CD14-positive monocyte (primary cell): ENCODE data around the gene SLC9A7. TPM values are rescaled to one million over a fixed set of nuclear protein-coding genes. Genes with fewer than 3 reads are reported as not detected.

ENCODE experiments used
- DNase-seq, 3 donors: peaks; one replicate each; pipeline ENCODE4 v3.0.0-alpha.2; 2011 to 2022
- H2AFZ ChIP-seq: 2 replicates; pipeline ENCODE4 v1.6.0; 2012; ENCODE audit warnings: mild to moderate bottlenecking, low read depth, low read length, inconsistent platforms; ENCODE audit not compliant: insufficient read depth, poor library complexity, severe bottlenecking
- H3K27ac ChIP-seq, 2 donors: 1 replicate in 1 of 2; 2 replicates in 1 of 2; pipeline ENCODE4 v1.5.1; 2012 to 2013; ENCODE audit warnings: low read length in 2 of 2, control low read depth in 1 of 2, inconsistent platforms in 1 of 2, low read depth in 1 of 2, mild to moderate bottlenecking in 1 of 2
- H3K27me3 ChIP-seq, 2 donors: one replicate each; pipeline versions ENCODE4 v1.6.0 to v1.6.1; 2011 to 2013; ENCODE audit warnings: low read length in 2 of 2; ENCODE audit not compliant: control insufficient read depth in 2 of 2, insufficient read depth in 2 of 2
- H3K36me3 ChIP-seq, 2 donors: replicated peaks in 1 of 2; 1 replicate in 1 of 2; 2 replicates in 1 of 2; pipeline versions ENCODE4 v1.5.1 to v1.6.1; 2012 to 2013; ENCODE audit warnings: low read length in 2 of 2, control low read depth in 1 of 2, inconsistent platforms in 1 of 2, mild to moderate bottlenecking in 1 of 2; ENCODE audit not compliant: insufficient read depth in 2 of 2, control insufficient read depth in 1 of 2
- H3K4me1 ChIP-seq, 2 donors: 1 replicate in 1 of 2; 2 replicates in 1 of 2; pipeline versions ENCODE4 v1.5.1 to v1.6.1; 2012 to 2013; ENCODE audit warnings: low read length in 2 of 2, control low read depth in 1 of 2, inconsistent platforms in 1 of 2, mild to moderate bottlenecking in 1 of 2, moderate library complexity in 1 of 2; ENCODE audit not compliant: insufficient read depth in 2 of 2, control insufficient read depth in 1 of 2
- H3K4me2 ChIP-seq: replicated peaks from 2 replicates; pipeline ENCODE3; 2012; ENCODE audit warnings: low read length, moderate library complexity, mild to moderate bottlenecking; ENCODE audit not compliant: poor library complexity, severe bottlenecking; ENCODE audit errors: extremely low read depth
- H3K4me3 ChIP-seq, 3 experiments: fragments of 200-600 bp in 1 of 3; sonication (generic) in 1 of 3; replicated peaks in 1 of 3; 1 replicate in 2 of 3; 2 replicates in 1 of 3; pipeline ENCODE4 v1.5.1; 2011 to 2013; ENCODE audit warnings: low read length in 3 of 3, mild to moderate bottlenecking in 3 of 3, control low read depth in 2 of 3, low read depth in 2 of 3, inconsistent platforms in 1 of 3, moderate library complexity in 1 of 3
- H3K79me2 ChIP-seq: 2 replicates; pipeline ENCODE4 v1.6.0; 2012; ENCODE audit warnings: mild to moderate bottlenecking, control low read depth, inconsistent platforms, low read length, moderate library complexity; ENCODE audit not compliant: insufficient read depth
- H3K9ac ChIP-seq: 2 replicates; pipeline ENCODE4 v1.6.0; 2017; ENCODE audit warnings: low read length, mild to moderate bottlenecking; ENCODE audit not compliant: insufficient read depth, poor library complexity, severe bottlenecking
- H3K9me3 ChIP-seq, 2 donors: replicated peaks in 1 of 2; 1 replicate in 1 of 2; 2 replicates in 1 of 2; pipeline versions ENCODE4 v1.5.1 to v1.6.1; 2012 to 2013; ENCODE audit warnings: low read length in 2 of 2, control low read depth in 1 of 2; ENCODE audit not compliant: control insufficient read depth in 1 of 2, insufficient read depth in 1 of 2
- H4K20me1 ChIP-seq: 2 replicates; pipeline ENCODE4 v1.6.0; 2012; ENCODE audit warnings: mild to moderate bottlenecking, low read length, control low read depth, moderate library complexity; ENCODE audit not compliant: insufficient read depth
- H3K27ac Mint-ChIP-seq, 7 donors: one replicate each; pipeline ENCODE4 v1.8.0; 2020; ENCODE audit warnings: mild to moderate bottlenecking in 7 of 7, mixed read lengths in 7 of 7, moderate library complexity in 6 of 7, inconsistent platforms in 2 of 7
- H3K27me3 Mint-ChIP-seq, 3 donors: one replicate each; pipeline ENCODE4 v1.8.0; 2021 to 2022; ENCODE audit warnings: low read depth in 3 of 3, mild to moderate bottlenecking in 3 of 3, mixed read lengths in 3 of 3, moderate library complexity in 3 of 3, inconsistent platforms in 1 of 3
- H3K36me3 Mint-ChIP-seq, 2 donors: one replicate each; pipeline ENCODE4 v1.8.0; 2020; ENCODE audit warnings: mixed read lengths in 2 of 2, inconsistent platforms in 1 of 2, mild to moderate bottlenecking in 1 of 2
- H3K4me1 Mint-ChIP-seq: one replicate; pipeline ENCODE4 v1.8.0; 2020; ENCODE audit warnings: mild to moderate bottlenecking, mixed read lengths
- H3K4me3 Mint-ChIP-seq, 2 donors: one replicate each; pipeline ENCODE4 v1.8.0; 2020; ENCODE audit warnings: mild to moderate bottlenecking in 2 of 2, mixed read lengths in 2 of 2, moderate library complexity in 1 of 2
- H3K9me3 Mint-ChIP-seq, 7 donors: one replicate each; pipeline ENCODE4 v1.8.0; 2020 to 2022; ENCODE audit warnings: mixed read lengths in 7 of 7, mild to moderate bottlenecking in 6 of 7, moderate library complexity in 6 of 7, inconsistent platforms in 2 of 7
- WGBS: methylation state at CpG from one replicate; pipeline ENCODE4 v1.1.5; 2013; ENCODE audit warnings: missing lambda C conversion rate; ENCODE audit not compliant: insufficient coverage; 5-methylcytosine and 5-hydroxymethylcytosine counted together
- intact Hi-C, 2 donors: fragments of 100-400 bp; cut with micrococcal nuclease; formaldehyde crosslinking; loops; one replicate each; pipeline versions ENCODE4 v1.15.0 to v1.15.1; 2023
- polyA plus RNA-seq, 3 donors: library from polyadenylated mRNA; depleted of rRNA in 1 of 3; unstranded in 2 of 3; stranded (reverse) in 1 of 3; fragments of 300-500 nt in 2 of 3; fragments of >200 nt in 1 of 3; fragmentation: Illumina TruSeq in 2 of 3; gene quantifications; 1 replicate in 2 of 3; 2 replicates in 1 of 3; pipeline ENCODE4 v1.2.3, GENCODE V29; 2012 to 2021
- TF ChIP-seq, protein P1 (sequence below): fragments of 200-600 bp; IDR thresholded peaks from one replicate; pipeline ENCODE4 v1.8.0; 2022; ENCODE audit warnings: antibody characterized with exemption, mild to moderate bottlenecking

The SLC9A7 gene
- polyA plus RNA-seq, 3 donors = 0.73 to 2.0 (median 1.0) TPM

- no peak overlapping the region for H3K4me3 Mint-ChIP-seq
- Histone ChIP-seq H3K4me2 (no peak overlapping the region), H3K27me3 (no peaks in the 10 kb centered on the region), H2AFZ (no peak overlapping the region), H3K27ac (no peak overlapping the region), H3K4me1 (peaks cover 0 to 5% of the 10 kb centered on the region in 2 donors), H3K36me3 (no peaks in the 10 kb centered on the region), H3K4me3 (no peak overlapping the region), H4K20me1 (no peaks in the 10 kb centered on the region), H3K79me2 (no peaks in the 10 kb centered on the region), H3K9me3 (no peaks in the 10 kb centered on the region), H3K9ac (no peak overlapping the region)
- DNase-seq = peak in 2 of 3 donors; percentile 24 to 36
- no peak overlapping the region for H3K27ac Mint-ChIP-seq
- TF ChIP-seq, protein P1, sequence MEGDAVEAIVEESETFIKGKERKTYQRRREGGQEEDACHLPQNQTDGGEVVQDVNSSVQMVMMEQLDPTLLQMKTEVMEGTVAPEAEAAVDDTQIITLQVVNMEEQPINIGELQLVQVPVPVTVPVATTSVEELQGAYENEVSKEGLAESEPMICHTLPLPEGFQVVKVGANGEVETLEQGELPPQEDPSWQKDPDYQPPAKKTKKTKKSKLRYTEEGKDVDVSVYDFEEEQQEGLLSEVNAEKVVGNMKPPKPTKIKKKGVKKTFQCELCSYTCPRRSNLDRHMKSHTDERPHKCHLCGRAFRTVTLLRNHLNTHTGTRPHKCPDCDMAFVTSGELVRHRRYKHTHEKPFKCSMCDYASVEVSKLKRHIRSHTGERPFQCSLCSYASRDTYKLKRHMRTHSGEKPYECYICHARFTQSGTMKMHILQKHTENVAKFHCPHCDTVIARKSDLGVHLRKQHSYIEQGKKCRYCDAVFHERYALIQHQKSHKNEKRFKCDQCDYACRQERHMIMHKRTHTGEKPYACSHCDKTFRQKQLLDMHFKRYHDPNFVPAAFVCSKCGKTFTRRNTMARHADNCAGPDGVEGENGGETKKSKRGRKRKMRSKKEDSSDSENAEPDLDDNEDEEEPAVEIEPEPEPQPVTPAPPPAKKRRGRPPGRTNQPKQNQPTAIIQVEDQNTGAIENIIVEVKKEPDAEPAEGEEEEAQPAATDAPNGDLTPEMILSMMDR = no peak
- H3K27me3 Mint-ChIP-seq = peaks cover 0 to 4% (median 2%) of the 10 kb centered on the region in 3 donors
- peaks cover 10% of the 10 kb centered on the region for H3K4me1 Mint-ChIP-seq
- no CpG with 5 or more reads among the region's 2 CpGs for WGBS
- no peaks in the 10 kb centered on the region for H3K36me3 Mint-ChIP-seq
- intact Hi-C loops = loop anchor here in 1 of 2 donors (2.0 kb wide), 1 partner anchor 133 kb away; no protein-coding TSS in a partner anchor
- H3K9me3 Mint-ChIP-seq = peaks cover 0 to 1% (median 0%) of the 10 kb centered on the region in 7 donors
Observed at GRCh38 chrX:46687619-46688018, 71.3 kb downstream of the SLC9A7 start.

GRCh38 chrX:46686003-46686645, 72.8 kb downstream of the SLC9A7 start:
- H3K4me1 Mint-ChIP-seq = peaks cover 13% of the 10 kb centered on the region
- Histone ChIP-seq H4K20me1 (no peaks in the 10 kb centered on the region), H3K4me1 (peaks cover 0 to 5% of the 10 kb centered on the region in 2 donors), H2AFZ (no peak overlapping the region), H3K79me2 (no peaks in the 10 kb centered on the region), H3K9ac (no peak overlapping the region), H3K27ac (no peak overlapping the region), H3K4me3 (no peak overlapping the region), H3K36me3 (no peaks in the 10 kb centered on the region), H3K27me3 (no peaks in the 10 kb centered on the region), H3K9me3 (no peaks in the 10 kb centered on the region), H3K4me2 (no peak overlapping the region)
- H3K27me3 Mint-ChIP-seq = peaks cover 0 to 4% (median 0%) of the 10 kb centered on the region in 3 donors
- DNase-seq = peak; percentile 33 to 50 (median 47)
- WGBS = no CpG with 5 or more reads among the region's 5 CpGs
- peaks cover 0 to 1% (median 0%) of the 10 kb centered on the region in 7 donors for H3K9me3 Mint-ChIP-seq
- H3K27ac Mint-ChIP-seq = no peak overlapping the region
- intact Hi-C loops = loop anchor here in 1 of 2 donors (2.0 kb wide), 1 partner anchor 131 kb away; no protein-coding TSS in a partner anchor
- H3K4me3 Mint-ChIP-seq = no peak overlapping the region
- TF ChIP-seq, protein P1 = peak; percentile 59
- H3K36me3 Mint-ChIP-seq = no peaks in the 10 kb centered on the region
